ENCODE measurements around the gene SCRT2. TPM values are rescaled to one million over a fixed set of nuclear protein-coding genes. Genes with fewer than 3 reads are reported as not detected.

The SCRT2 gene
- total RNA-seq, 1 donor from 2014 or later: not detected

GRCh38 chr20:623704-624103 lies 51.9 kb downstream of the SCRT2 start:
- no peak for DNase-seq (ENCODE audit: low read depth)
- no peak overlapping the region for H3K4me3 ChIP-seq (ENCODE audit: low read depth, low read length)
- no peak for TF ChIP-seq CTCF (conservative IDR thresholded peaks at IDR 0.05; ENCODE audit: low read depth, low read length)

GRCh38 chr20:623021-623420 lies 52.6 kb downstream of the SCRT2 start:
- H3K4me3 ChIP-seq (ENCODE audit: low read depth, low read length): no peak overlapping the region
- no peak for TF ChIP-seq CTCF (conservative IDR thresholded peaks at IDR 0.05; ENCODE audit: low read depth, low read length)
- DNase-seq (ENCODE audit: low read depth): no peak

GRCh38 chr20:622161-622560 lies 53.4 kb downstream of the SCRT2 start:
- H3K4me3 ChIP-seq (ENCODE audit: low read depth, low read length): no peak overlapping the region
- no peak for TF ChIP-seq CTCF (conservative IDR thresholded peaks at IDR 0.05; ENCODE audit: low read depth, low read length)
- DNase-seq (ENCODE audit: low read depth): no peak

- DNase-seq (ENCODE audit: low read depth): no peak
- no peak overlapping the region for H3K4me3 ChIP-seq (ENCODE audit: low read depth, low read length)
- TF ChIP-seq CTCF (conservative IDR thresholded peaks at IDR 0.05; ENCODE audit: low read depth, low read length): no peak
Measured at GRCh38 chr20:621125-621756, 54.4 kb downstream of the SCRT2 start.

GRCh38 chr20:620246-620645 lies 55.4 kb downstream of the SCRT2 start:
- H3K4me3 ChIP-seq (ENCODE audit: low read depth, low read length): no peak overlapping the region
- TF ChIP-seq CTCF (conservative IDR thresholded peaks at IDR 0.05; ENCODE audit: low read depth, low read length): no peak
- no peak for DNase-seq (ENCODE audit: low read depth)

- H3K4me3 ChIP-seq (ENCODE audit: low read depth, low read length): no peak overlapping the region
- no peak for DNase-seq (ENCODE audit: low read depth)
- TF ChIP-seq CTCF (conservative IDR thresholded peaks at IDR 0.05; ENCODE audit: low read depth, low read length): no peak
Measured at GRCh38 chr20:618980-619379, 56.6 kb downstream of the SCRT2 start.
